Natural killer cell (primary cell): ENCODE measurements around the gene GLIS1. TPM values are rescaled to one million over a fixed set of nuclear protein-coding genes. Genes with fewer than 3 reads are reported as not detected.

Experiments
- ATAC-seq, 3 donors: fragments of 150-1000 bp in 2 of 3; fragments of 200-7000 bp in 1 of 3; cut with Tn5 transposase; 1 replicate in 1 of 3; 2 replicates in 2 of 3; pipeline ENCODE4 v1.10.0; 2021; ENCODE audit warnings: mild to moderate bottlenecking in 2 of 3, moderate library complexity in 2 of 3
- DNase-seq, 2 donors: peaks; one replicate each; pipeline versions ENCODE4 v3.0.0 to v3.0.0-alpha.2; 2013 to 2021; ENCODE audit warnings: mixed read lengths in 1 of 2
- H3K27ac ChIP-seq: one replicate; pipeline ENCODE4 v1.5.1; 2013; ENCODE audit warnings: mild to moderate bottlenecking, low read length
- H3K27me3 ChIP-seq: one replicate; pipeline ENCODE4 v1.6.1; 2013; ENCODE audit warnings: low read length; ENCODE audit not compliant: control insufficient read depth, insufficient read depth
- H3K36me3 ChIP-seq: one replicate; pipeline ENCODE4 v1.6.1; 2013; ENCODE audit warnings: low read length; ENCODE audit not compliant: control insufficient read depth, insufficient read depth
- H3K4me1 ChIP-seq: one replicate; pipeline ENCODE4 v1.6.1; 2013; ENCODE audit warnings: low read length; ENCODE audit not compliant: control insufficient read depth, insufficient read depth
- H3K4me3 ChIP-seq: one replicate; pipeline ENCODE4 v1.5.1; 2013; ENCODE audit warnings: low read length
- H3K9me3 ChIP-seq: one replicate; pipeline ENCODE4 v1.6.1; 2013; ENCODE audit warnings: low read length; ENCODE audit not compliant: control insufficient read depth, insufficient read depth
- H3K27ac Mint-ChIP-seq, 2 donors: one replicate each; pipeline ENCODE4 v1.8.0; 2022; ENCODE audit warnings: mild to moderate bottlenecking in 2 of 2, mixed read lengths in 2 of 2, moderate library complexity in 1 of 2
- H3K27me3 Mint-ChIP-seq, 2 donors: one replicate each; pipeline ENCODE4 v1.8.0; 2022; ENCODE audit warnings: low read depth in 2 of 2, mixed read lengths in 2 of 2
- H3K36me3 Mint-ChIP-seq: one replicate; pipeline ENCODE4 v1.8.0; 2022; ENCODE audit warnings: mixed read lengths
- H3K4me1 Mint-ChIP-seq, 2 donors: one replicate each; pipeline ENCODE4 v1.8.0; 2022; ENCODE audit warnings: mixed read lengths in 2 of 2
- H3K4me3 Mint-ChIP-seq: one replicate; pipeline ENCODE4 v1.8.0; 2022; ENCODE audit warnings: mild to moderate bottlenecking, moderate library complexity, mixed read lengths
- H3K9me3 Mint-ChIP-seq, 2 donors: one replicate each; pipeline ENCODE4 v1.8.0; 2022; ENCODE audit warnings: mixed read lengths in 2 of 2
- CTCF ChIP-seq: fragments of 200-600 bp; IDR thresholded peaks from one replicate; pipeline ENCODE4 v1.8.0; 2022; ENCODE audit warnings: antibody characterized with exemption
- WGBS: methylation state at CpG from one replicate; pipeline ENCODE4 v1.1.7; 2013; ENCODE audit warnings: missing lambda C conversion rate; ENCODE audit not compliant: insufficient coverage; 5-methylcytosine and 5-hydroxymethylcytosine counted together
- intact Hi-C: fragments of 100-400 bp; cut with micrococcal nuclease; formaldehyde crosslinking; loops from one replicate; pipeline ENCODE4 v1.14.2; 2022
- total RNA-seq, 4 donors: library from RNA; stranded (reverse); fragments of 120-200 nt in 1 of 4; gene quantifications; one replicate each; pipeline versions ENCODE4 v1.2.3 to v1.2.4, GENCODE V29; 2013 to 2022

The GLIS1 gene
- total RNA-seq, 3 donors from 2014 or later (not counting 1 experiment from before 2014, with no cell fraction given): not detected

GRCh38 chr1:53766831-53767405, 28.0 kb upstream of the GLIS1 start:
- ATAC-seq: peak in 2 of 3 donors; percentile 27 to 38
- 8% methylated on average over 2 of the region's 3 CpGs for WGBS
- H3K4me1 Mint-ChIP-seq: peaks cover 22 to 25% of the 10 kb centered on the region in 2 donors
- peak in 1 of 2 donors; percentile 19 for DNase-seq
- no peaks in the 10 kb centered on the region for H3K27me3 Mint-ChIP-seq
- Histone ChIP-seq H3K27ac (peak overlapping the region; percentile 22), H3K36me3 (peaks cover 12% of the 10 kb centered on the region), H3K9me3 (no peaks in the 10 kb centered on the region), H3K4me3 (no peak overlapping the region), H3K27me3 (no peaks in the 10 kb centered on the region), H3K4me1 (no peaks in the 10 kb centered on the region)
- H3K4me3 Mint-ChIP-seq: peak overlapping the region; percentile 88
- no peak for TF ChIP-seq CTCF
- H3K27ac Mint-ChIP-seq: peak overlapping the region; percentile 90 to 93
- intact Hi-C loops: no loop called here
- peaks cover 8% of the 10 kb centered on the region for H3K36me3 Mint-ChIP-seq
- H3K9me3 Mint-ChIP-seq: no peaks in the 10 kb centered on the region

GRCh38 chr1:53766194-53766742, 27.3 kb upstream of the GLIS1 start:
- Histone ChIP-seq H3K4me3 (no peak overlapping the region), H3K36me3 (peaks cover 9% of the 10 kb centered on the region), H3K9me3 (no peaks in the 10 kb centered on the region), H3K27ac (peak overlapping the region; percentile 22), H3K4me1 (no peaks in the 10 kb centered on the region), H3K27me3 (no peaks in the 10 kb centered on the region)
- ATAC-seq: peak in 1 of 3 donors; percentile 28
- TF ChIP-seq CTCF: no peak
- no peaks in the 10 kb centered on the region for H3K9me3 Mint-ChIP-seq
- H3K36me3 Mint-ChIP-seq: peaks cover 7% of the 10 kb centered on the region
- intact Hi-C loops: no loop called here
- H3K4me1 Mint-ChIP-seq: peaks cover 22 to 25% of the 10 kb centered on the region in 2 donors
- WGBS: 27% methylated on average over 1 of the region's 3 CpGs
- peak overlapping the region; percentile 90 to 93 for H3K27ac Mint-ChIP-seq
- peak overlapping the region; percentile 88 for H3K4me3 Mint-ChIP-seq
- no peaks in the 10 kb centered on the region for H3K27me3 Mint-ChIP-seq
- DNase-seq: peak in 1 of 2 donors; percentile 3

GRCh38 chr1:53765657-53766056, 26.7 kb upstream of the GLIS1 start:
- no peaks in the 10 kb centered on the region for H3K9me3 ChIP-seq
- H3K4me1 ChIP-seq: no peaks in the 10 kb centered on the region
- no peaks in the 10 kb centered on the region for H3K27me3 Mint-ChIP-seq
- H3K27ac Mint-ChIP-seq: peak overlapping the region; percentile 90 to 93
- ATAC-seq: peak; percentile 89 to 97 (median 91)
- TF ChIP-seq CTCF: no peak
- peaks cover 22 to 25% of the 10 kb centered on the region in 2 donors for H3K4me1 Mint-ChIP-seq
- peaks cover under 1% of the 10 kb centered on the region for H3K36me3 Mint-ChIP-seq
- no peak overlapping the region for H3K4me3 ChIP-seq
- H3K27me3 ChIP-seq: no peaks in the 10 kb centered on the region
- intact Hi-C loops: no loop called here
- WGBS: 50% methylated on average over 1 of the region's 1 CpG
- no peaks in the 10 kb centered on the region for H3K9me3 Mint-ChIP-seq
- peaks cover 6% of the 10 kb centered on the region for H3K36me3 ChIP-seq
- DNase-seq: peak in 1 of 2 donors; percentile 61
- H3K4me3 Mint-ChIP-seq: peak overlapping the region; percentile 88
- peak overlapping the region; percentile 22 for H3K27ac ChIP-seq
